GM18520 (cell line): ENCODE measurements around the gene INTS6.
A peak's percentile ranks its signal among the peaks of the same experiment; 100 is the strongest.

Source experiments
- ATAC-seq: cut with Tn5 transposase; IDR thresholded peaks from one replicate; pipeline ENCODE4 v1.9.1; 2021; ENCODE audit not compliant: unreplicated experiment

The INTS6 gene

DNA sequence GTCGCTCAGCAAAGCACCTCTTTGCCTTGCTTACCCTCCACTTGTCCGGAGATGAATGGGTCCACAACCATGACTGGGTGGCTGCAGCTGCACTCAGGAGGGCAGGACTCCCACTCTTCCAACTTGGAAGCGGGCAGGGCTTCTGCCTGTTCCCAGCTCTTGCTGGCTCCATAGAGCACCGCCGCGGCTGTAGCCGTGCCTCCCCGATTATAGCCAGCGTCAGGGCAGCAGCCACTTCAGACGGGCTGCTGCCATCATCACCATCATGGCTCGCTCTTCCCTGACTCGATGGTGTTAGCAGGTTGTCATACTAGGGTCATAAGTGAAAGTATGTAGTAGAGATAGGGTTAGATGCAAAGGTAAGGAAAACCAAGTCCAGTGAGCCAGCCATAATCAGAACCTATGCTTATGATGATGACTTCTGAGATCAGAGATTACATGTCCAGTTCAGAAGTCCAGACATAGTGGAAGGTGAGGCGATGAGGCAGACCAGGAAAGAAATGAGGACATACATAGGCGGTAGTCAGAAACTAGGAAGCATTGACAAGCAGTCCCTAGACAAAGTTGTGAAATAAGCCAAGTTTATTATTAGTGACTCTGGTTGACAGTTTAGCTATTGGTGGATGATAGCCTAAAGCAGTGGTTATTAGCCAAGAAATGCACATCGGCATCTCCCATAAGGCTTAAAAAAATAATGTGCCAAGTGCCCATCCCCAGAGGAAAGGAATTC, 4.4 kb upstream of the INTS6 start:
- no peak for ATAC-seq

DNA sequence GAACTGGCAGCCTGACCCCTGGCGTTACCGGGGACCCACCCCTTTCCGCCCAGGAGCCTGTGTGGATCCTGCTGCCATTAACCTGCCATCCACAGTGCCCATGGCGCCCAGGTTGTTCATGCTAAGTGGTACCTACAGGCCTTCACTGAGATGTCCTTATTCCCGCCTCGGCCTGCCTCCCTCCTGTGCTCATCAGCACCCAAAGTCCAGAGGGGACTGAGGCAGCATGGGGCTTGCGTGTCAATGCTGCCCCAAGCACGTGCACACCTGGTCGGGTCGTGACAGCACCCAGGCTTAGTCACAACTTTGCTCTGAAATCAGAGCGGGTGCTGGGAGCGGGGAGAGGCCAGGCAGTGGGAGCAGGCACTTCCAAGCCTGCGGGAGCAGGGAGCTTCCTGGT, 3.7 kb upstream of the INTS6 start:
- ATAC-seq: no peak

DNA sequence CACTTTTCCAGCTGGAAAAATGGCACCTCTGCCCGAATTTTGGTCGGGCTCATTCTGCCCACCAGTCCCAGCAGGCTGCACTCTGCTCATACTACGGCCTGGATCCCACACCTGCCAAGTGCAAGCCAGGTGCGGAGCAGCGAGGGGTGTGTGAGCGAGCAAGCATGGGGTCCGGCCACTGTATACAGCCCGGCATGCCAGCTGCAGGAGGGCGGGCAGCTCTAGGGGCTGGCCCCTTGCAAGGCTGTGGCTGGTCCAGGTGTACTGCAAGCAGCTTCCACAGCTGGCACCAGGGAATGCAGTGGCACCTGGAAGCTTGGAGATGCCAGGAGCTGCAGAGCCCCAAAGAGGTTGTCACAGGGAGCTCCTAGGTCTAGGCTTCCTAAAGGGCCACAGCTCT, 2.7 kb upstream of the INTS6 start:
- ATAC-seq: no peak

DNA sequence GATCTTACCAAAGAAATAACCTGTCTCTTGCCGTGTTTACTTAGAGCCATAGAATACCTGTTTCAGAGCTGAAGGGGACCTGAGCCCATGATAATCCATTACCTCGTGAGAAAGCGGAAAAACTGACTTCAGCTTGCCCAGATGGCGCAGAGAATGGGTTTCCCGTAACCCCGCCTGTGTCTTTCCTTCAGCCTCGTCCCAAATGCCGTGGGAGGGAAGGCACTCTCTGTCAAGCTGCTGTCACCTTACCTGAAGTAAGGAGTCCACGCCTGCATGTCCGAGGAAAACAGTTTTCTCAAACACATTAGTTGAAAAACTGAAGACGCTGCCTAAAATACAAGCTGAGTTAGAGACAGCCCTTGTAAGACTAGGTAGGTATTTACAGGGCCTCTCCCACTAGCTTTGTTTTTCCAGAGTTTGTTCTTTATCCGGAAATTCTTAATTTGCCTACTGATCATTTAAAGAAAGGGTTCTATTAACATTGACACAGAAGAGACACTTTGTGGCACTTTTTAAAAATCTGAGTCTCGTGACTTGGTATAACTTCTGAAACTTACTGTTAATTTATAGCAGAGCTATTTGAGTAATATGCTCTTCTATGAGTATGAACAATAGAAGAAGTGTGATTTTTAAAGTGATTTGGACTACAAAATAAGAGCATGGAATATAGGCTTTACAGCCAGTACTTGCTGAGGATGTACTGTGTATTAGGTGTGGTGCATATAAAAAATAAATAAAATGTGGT, 1.3 kb upstream of the INTS6 start:
- ATAC-seq: no peak

DNA sequence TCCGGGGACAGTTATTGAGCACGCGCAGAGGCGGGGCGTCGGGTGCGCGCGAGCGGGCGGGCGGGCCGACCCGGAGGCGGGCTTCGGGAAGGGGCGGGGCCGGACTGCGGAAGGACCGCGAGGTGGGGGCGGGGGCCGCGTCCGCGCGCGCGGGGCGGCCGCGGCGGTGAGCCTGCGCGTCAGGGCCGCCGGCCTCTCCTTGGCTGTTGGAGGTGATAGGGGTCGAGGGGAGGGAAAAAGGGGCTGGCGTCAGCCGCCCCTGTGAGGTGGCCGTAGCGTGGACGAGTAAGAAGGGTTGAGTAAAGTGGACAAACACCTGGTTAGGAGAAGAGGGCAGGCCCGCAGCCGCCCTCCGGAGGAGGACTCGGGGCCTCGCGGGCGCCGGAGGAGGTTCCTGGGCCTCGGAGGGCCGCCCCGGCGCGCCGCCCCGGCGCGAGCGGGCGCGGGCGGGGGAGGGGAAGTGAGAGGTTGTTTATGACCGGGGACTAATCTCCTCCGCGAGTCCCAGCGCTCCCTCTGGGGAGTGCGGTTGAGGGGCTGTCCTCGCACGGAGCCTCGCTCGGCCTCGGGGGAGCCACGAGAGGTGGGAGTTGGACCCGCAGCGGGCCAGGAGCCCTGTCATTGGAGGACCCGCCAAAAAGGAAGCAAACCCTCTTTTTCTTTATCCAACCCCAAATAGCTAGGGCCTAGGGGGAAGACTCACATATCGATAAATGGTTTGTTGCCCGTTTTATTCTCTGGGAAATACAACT, 547 bp upstream of the INTS6 start:
- ATAC-seq: peak; percentile 33

DNA sequence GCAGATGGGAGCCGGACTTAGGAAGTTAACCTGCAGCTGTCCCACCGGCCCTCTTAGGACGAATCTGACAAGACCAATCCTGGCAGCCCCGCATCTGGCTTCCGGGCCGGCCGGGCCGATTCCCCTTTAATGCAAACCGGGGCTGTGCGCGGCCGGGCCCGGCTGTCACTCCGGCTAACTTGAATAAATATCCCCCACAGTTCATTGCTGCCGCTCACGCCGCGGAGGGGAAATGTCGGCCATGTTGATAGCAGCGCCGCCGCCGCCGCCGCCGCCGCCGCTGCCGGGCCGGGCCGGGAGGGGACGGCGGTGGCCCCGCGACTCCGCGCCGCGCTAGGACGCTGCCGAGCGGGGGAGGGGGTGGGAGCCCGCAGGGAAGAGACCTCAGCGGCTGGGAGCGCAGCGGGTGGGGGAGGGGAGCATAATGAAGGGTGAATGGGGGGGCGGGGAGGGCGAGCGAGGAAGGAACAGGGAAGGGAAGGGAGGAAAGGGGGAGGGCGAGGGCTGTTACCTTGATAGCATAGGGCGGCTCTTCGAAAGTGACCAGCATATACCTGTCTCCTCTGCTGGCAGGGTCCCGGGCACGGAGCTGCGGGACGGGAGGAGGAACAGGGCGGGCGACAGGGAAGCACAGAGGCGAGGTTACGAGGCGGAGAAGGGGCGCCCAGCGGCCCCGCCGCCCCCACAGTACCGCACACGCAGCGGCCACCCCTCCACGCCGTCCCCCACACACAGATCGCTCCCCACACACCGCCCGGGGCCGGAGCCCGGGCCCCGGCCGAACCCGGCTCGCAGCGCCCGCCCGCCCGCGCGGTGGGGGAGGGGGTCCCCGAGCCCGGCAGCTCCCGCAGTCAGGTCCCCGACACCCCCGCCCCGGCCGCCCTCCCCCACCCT, 1.1 kb downstream of the INTS6 start:
- ATAC-seq: peak; percentile 5

DNA sequence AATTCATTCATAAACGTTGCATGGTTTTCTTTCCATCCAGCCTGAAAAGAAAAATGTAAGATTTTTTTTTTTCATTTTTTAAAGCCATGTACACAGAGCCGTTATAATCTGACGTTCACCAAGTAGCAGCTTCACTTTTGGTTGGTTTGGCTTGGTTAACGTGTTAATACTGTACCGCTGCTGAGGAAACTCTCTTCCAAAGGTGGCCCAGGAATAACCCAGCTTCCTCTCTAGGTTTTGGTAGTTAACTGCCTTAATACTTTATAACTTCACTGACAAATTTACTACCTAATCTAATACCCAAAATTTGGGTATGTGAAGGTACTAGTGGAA, 1.7 kb downstream of the INTS6 start:
- no peak for ATAC-seq

DNA sequence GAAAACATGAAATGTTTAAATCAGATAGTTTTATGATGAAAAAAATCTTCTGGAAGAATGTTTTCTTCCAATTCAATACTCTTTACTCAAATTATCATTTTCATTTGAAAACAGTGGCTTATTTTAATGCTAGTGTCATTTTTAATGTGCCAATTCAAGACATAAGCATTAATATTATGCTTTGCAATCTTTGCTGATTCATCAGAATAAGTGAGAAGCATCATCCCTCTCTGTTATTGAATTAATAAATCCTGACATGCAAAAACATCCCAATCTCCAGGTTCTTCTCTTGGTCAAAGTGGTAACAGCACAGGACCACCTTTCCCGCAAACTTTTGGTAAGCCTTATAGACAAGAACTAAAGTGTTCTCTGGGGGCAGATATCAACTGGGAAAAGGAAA, 3.8 kb downstream of the INTS6 start:
- ATAC-seq: no peak

DNA sequence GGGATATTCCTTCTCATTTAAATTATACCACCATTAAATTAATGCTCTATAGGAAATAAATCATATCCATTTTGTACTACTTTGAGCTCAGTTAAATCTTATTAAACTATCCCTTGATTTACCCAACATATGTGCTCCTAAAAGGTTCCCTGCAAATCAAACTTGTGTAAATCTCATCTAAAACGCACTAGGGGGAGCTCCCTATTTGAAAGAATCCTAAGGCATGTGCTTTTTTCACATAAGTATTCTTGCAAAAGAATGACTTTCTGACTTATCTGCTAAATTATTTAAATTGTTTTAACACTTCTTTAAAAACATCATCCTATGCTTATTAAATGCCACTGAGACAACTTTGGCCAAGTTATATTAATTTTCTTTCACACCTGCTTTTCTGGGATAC, 7.9 kb downstream of the INTS6 start:
- no peak for ATAC-seq

DNA sequence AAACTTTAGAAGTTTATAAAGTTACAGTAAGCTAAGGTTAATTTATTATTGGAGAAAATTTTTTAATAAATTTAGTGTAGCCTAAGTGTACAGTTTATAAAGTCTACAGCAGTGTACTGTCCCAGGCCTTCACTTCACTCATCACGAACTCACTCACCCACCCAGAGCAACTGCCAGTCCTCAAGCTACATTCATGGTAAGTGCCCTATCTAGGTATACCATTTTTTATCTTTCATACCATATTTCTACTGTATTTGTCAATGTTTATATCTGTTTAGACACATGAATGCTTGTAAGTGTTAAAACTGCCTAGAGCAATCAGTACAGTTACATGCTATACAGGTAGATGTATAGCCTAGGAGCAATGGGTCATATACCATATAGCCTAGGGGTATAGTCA, 12.5 kb downstream of the INTS6 start:
- ATAC-seq: no peak

DNA sequence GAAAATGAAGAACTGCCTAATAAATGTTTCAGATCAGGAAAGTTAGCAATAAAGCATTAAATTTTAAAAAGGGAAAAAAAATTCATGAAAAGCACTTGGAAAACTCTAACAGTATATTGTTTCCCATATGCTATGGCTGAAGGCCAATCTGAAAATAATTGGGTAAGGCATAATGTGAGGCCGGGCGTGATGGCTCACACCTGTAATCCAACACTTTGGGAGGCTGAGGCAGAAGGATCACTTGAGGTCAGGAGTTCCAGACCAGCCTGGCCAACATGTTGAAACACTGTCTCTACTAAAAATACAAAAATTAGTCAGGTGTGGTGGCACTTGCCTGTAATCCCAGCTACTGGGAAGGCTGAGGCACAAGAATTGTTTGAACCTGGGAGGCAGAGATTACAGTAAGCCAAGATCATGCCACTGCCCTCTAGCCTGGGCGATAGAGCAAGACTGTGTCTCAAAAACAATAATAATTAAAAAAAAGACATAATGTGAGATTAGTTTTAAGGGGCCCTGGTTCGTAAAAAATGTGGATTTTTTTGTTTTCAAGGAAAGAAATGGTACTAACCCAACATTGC, 15.2 kb downstream of the INTS6 start:
- no peak for ATAC-seq

DNA sequence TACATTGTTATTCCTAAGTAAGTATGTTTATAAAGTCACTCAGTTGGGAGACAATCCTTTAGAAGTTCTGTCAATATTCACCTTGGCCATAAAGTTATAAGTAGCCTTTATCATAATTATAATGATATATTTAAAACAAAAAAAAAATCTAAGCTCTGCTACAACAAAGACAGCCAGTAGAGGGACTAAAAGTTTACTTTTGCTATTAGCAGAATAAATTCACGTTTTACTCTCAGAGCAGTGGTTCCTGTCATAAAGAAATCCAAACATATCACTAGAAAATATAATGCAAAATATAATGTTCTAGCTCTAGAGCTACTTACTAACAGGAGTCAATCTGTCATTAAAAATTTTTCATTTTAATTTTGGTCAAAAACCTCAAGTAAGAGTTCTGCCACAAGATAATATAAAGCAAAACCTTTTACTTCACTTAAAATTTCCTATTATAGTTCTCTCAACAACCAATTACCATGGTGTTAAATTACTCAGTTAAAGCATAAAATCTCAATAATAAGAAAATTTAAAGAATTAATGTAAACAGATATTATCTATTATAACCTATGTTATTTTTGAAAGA, 17.7 kb downstream of the INTS6 start:
- ATAC-seq: no peak

DNA sequence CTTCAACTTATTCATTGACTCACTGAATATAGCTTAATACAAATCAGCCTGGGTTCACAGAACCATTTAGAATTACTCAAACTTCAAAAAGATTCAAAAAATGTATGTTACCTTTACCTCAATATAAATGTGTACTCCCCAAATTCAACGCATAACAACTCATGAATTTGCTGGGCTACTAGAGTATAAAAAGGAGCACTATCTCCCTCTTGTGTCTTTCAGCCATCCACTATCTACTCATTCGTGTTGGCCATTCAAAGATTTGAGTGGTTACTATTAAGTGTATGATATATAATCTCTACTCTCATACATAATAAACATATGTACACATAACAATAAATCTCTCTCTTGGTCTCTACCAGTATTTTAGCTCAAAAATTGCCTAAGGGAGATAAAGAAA, 20.3 kb downstream of the INTS6 start:
- ATAC-seq: no peak

DNA sequence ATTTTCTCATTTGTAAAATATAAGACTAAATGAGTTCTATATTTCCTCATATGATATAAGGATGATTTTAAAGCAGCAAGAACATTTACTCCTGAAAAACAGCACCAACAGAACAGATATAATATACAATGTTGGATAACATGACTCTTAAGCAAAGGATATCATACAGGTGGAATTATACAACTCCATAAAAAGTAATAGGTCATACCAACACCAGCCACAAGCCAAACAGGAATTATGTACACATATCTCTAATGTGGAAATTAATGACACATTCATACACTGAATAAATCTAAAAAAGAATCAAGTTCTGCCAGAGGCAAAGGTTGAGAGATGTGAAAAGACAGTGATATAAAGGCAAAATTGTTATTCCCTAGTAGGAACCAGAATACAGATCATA, 25.9 kb downstream of the INTS6 start:
- no peak for ATAC-seq

DNA sequence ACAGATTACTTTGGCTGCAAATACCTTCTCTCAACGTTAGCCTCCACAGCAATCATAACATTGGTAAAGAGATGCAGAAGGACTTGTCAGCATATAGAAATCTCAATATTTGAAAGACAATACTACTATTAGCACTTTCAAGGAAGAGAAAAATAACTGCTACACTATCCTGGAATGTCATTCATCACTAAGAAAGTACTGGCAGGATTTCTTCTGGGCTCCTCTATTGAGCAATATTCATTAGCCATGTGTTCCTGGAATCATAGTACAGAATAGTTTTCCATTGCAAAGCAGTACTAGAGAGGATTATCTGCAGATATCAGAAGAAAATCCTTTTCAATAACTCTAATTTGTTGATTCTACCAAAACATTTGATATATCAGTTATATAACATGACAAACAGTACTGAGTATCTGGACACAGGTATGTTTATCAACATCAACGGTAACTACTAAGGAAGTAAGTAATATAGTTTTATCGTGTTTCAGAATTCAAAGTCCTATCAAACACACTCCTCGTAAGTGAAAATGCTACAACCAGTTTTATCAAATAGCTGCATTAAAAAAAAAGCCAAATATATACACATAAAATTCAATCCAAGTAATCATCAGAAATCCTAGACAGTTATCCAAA, 27.3 kb downstream of the INTS6 start:
- no peak for ATAC-seq

DNA sequence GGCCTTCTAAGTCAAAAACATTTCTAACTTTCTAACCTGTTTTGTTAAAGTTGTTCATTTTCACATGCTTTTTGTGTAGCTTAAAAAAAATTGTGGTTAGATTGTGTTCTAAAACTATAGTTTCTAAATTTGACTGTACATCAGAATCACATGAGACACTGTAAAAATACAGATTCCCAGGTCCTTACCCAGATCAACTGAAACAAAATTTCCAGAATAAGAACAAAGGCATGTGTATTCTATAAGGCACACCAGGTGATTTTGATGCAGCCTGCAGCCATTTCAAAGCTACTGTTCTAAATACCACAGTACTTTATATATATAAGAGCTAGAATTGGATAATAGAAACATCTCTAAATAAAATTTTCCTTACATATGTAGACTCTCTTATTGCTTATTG, 29.1 kb downstream of the INTS6 start:
- ATAC-seq: no peak

DNA sequence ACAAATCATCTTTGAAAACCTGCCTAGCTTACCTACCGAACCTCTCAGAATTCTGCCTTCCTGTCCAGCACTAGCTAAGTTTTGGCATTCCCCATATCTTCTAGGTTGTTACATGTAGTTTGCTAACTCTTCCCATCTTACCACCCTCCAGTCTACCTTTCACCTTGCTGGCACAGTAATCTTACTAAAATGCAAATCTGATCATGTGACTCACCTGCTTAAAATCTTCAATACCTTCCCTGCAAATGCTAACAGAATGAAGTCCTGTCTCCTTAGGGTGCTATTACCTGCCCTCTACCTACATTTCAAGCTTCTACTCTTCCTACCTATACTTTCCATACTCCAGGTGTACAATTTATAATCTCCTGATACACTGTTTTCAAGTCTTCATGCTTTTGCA, 30.4 kb downstream of the INTS6 start:
- no peak for ATAC-seq

DNA sequence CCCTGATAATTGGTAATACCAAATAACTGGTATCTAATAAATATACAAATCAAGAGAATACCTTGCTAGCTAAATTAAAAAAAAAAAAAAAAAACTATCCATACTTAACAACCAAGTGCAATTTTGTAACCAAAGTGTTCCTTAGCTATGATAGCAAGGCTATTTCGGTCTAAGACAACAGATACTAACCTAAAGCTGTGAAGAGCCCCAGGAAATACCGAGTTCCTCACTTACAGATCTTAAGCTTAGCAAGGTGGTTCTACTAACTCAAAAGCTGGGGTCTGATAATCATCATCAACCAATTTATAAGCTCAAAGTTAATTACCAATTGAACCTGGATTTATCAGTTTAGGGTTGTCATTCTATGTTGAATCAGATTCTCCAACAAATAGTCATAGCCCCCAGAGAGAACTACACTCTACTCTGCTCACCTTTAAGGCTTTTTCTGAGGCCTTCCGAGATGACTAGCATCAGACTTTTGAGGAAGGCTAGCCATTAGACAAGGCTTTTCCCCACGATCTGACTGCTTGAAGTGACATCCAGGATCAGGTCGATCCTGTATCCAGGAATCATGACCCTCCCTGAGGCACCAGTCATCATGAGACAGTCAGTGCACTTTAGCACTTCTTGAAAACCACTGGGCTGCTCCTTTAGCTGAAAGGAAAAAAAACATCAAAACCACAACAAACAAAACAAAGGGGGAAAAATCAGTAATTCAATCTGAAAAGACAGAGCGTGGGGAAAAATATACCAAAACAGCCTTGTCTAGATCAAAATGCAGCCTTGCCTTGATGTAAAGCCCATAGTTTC, 31.9 kb downstream of the INTS6 start:
- ATAC-seq: no peak

DNA sequence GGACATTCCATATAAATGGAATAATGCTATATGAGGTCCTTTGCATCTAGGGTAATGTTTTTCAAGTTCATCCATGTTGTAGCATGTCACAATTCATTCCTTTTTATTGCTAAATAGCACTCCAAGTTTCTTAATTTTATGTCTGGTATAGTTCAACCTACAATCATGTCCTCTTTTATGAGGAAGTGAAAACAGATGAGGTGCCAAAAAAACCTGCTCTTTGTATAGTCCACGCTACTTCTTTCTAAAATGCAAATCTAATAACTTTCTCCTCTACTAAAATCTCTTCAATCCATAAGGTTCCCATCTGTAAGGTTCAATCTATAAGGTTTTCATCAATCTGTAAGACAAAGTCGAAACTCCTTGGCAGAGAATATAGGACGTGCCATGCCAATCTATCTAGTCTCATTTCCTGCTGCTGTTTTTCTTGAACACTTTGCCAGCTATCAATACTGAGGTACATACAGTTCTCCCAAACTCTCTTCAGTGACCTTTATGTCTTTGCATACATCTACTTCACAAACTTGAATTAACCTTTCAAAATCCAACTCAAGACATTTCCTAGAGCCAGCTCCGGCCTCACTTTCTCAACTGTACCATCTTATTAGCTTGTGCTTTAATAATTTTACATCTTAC, 33.7 kb downstream of the INTS6 start:
- peak; percentile 45 for ATAC-seq
